ENCODE results near the gene GATA3.

Gene GATA3

DNA sequence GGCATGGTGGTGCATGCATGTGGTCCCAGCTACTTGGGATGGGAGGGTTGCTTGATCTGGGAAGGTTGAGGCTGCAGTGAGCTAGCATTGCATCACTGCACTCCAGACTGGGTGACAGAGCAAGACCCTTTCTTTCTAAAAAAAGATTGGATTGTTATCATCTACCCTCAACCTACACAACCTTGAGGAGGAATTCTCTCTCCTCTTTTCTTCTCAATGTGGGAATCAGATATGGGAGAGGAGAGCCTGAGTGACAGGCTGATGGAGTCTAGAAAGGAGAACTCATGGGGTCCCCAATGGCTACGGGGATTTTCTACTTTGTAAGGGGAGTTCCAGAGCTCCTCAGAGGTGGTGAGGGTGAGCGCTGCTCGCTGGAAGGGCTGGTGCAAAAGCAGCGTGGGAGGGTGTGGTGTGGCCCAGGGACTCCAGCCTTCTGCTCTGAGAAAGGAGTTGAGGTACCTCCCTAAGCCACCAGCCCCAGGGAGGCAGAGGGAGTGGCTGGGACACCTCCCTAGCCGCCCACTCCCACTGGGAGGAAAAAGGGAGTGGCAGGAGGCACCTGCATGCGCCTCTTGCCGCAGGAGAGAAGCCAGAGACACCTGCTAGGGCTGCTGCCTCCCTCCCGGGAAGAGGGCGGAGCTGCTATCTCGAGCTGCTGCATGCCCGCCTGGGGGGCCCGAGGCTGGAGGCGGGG is 48.4 kb downstream of the GATA3 start:
- no peak for DNase-seq (ENCODE audit: low read depth, low spot score)
- TF ChIP-seq, protein P1, sequence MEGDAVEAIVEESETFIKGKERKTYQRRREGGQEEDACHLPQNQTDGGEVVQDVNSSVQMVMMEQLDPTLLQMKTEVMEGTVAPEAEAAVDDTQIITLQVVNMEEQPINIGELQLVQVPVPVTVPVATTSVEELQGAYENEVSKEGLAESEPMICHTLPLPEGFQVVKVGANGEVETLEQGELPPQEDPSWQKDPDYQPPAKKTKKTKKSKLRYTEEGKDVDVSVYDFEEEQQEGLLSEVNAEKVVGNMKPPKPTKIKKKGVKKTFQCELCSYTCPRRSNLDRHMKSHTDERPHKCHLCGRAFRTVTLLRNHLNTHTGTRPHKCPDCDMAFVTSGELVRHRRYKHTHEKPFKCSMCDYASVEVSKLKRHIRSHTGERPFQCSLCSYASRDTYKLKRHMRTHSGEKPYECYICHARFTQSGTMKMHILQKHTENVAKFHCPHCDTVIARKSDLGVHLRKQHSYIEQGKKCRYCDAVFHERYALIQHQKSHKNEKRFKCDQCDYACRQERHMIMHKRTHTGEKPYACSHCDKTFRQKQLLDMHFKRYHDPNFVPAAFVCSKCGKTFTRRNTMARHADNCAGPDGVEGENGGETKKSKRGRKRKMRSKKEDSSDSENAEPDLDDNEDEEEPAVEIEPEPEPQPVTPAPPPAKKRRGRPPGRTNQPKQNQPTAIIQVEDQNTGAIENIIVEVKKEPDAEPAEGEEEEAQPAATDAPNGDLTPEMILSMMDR (IDR thresholded peaks at IDR 0.05; ENCODE audit: low read depth, low read length): no peak
- H3K4me3 ChIP-seq (ENCODE audit: low read depth, low read length): no peak overlapping the region
- in situ Hi-C loops (cut with HindIII; ENCODE audit: low sequenced_read_pairs): no loop called here

DNA sequence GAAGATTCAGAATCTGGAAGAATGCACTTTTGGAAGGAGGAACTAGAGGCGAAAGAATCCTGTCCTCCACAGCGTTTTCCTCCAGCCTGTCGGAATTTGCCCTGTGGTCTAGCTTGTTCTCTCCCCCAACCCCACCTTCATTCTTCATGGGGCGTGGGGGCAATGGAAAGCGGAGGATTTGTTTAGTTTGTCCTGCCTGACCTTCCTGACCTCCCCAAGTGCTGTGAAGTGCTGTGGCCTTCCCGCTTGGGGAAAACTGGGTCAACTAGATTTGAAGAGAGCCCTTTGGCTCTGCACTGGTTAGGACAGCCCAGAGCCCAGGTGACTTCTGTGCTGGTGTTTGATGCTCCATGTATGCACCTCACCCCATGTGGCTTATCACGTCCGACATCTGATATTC is 49.1 kb downstream of the GATA3 start:
- DNase-seq (ENCODE audit: low read depth, low spot score): no peak
- H3K4me3 ChIP-seq (ENCODE audit: low read depth, low read length): no peak overlapping the region
- in situ Hi-C loops (cut with HindIII; ENCODE audit: low sequenced_read_pairs): no loop called here
- TF ChIP-seq, protein P1 (IDR thresholded peaks at IDR 0.05; ENCODE audit: low read depth, low read length): no peak

DNA sequence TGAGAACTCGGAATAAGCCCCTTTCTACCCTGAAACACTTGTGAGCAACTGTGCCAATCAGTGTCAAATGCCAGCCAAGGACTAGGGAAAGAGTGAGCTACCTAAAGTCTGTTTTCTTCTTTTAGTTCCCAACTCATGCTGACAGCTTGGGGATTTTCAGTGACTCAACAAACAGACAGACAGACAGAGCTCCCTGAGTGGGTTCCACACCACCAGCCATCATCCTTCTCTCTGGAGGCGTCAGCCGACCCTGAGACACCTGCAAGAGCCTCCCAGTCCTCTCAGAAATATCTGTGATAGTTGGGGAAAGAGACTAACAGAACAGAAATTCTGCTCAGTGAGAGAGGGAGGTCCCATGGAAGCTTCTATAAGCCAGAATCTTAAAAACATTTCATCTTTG is 49.5 kb downstream of the GATA3 start:
- in situ Hi-C loops (cut with HindIII; ENCODE audit: low sequenced_read_pairs): no loop called here
- no peak for DNase-seq (ENCODE audit: low read depth, low spot score)
- H3K4me3 ChIP-seq (ENCODE audit: low read depth, low read length): no peak overlapping the region
- TF ChIP-seq, protein P1 (IDR thresholded peaks at IDR 0.05; ENCODE audit: low read depth, low read length): no peak

DNA sequence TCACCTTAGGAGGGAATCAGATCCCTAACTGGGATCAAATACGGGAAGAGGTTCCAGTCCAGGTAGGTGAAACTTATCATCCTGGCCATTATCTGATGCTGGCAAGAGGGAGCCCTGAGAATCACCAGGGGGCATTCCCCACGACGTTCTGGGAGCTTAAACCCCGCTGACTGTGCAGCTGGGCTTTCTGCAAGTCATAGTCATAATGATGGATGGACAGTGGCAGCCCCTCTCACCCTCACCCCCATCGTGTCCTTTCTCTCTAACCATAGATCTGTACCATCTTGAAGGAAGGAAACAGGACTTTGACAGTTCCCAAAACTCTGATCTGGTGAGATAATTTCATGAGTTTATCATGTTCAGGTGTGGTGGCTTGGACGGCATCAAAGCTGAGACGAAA is 50.2 kb downstream of the GATA3 start:
- in situ Hi-C loops (cut with HindIII; ENCODE audit: low sequenced_read_pairs): no loop called here
- no peak for DNase-seq (ENCODE audit: low read depth, low spot score)
- H3K4me3 ChIP-seq (ENCODE audit: low read depth, low read length): no peak overlapping the region
- TF ChIP-seq, protein P1 (IDR thresholded peaks at IDR 0.05; ENCODE audit: low read depth, low read length): no peak

DNA sequence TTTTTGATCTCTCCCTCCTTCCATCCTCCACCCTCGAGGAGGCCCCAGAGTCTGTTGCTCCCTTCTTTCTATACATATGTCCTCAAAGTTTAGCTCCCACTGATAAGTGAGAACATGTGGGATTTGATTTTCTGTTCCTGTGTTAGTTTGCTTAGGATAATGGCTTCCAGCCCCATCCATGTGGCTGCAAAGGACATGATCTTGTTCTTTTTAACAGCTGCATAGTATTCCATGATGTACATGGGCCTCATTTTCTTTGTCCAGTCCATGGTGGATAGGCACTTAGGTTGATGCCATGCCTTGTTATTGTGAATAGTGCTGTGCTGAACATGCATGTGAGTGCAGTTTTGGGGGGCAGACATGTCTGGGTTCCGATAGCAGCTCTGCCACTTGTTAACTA is 51.4 kb downstream of the GATA3 start:
- in situ Hi-C loops (cut with HindIII; ENCODE audit: low sequenced_read_pairs): no loop called here
- DNase-seq (ENCODE audit: low read depth, low spot score): no peak
- TF ChIP-seq, protein P1 (IDR thresholded peaks at IDR 0.05; ENCODE audit: low read depth, low read length): no peak
- no peak overlapping the region for H3K4me3 ChIP-seq (ENCODE audit: low read depth, low read length)

DNA sequence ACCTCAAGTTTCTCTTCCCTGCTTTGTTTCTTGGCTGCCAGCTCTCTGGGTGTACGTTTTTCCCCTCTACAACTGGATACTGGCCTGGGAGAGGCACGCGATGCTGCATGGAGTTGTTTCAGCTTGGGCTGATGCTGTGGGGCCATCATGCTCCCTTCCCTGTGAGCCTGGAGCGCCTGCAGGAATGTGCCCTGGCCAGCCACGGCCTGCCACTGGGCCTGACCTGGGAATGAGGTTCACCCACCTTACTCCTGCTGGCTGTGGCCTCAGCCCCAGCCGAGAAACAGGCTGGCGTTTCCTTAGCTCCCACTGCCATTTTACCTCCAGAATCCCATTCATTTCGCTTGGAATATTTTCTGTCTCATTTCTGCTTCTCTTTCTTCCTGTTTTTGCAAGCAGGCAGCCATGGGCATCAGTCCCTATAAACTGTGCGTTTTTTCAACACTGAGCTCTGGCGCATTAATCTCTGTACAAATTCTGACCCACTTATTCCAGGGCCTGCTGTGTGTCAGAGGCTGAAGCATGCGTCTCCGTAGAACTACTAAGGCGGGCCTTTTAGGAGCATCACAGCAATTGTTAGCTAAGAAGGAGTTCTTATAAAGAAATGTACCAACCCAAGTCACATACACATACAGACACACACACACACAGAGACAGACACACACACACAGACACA is 57.9 kb downstream of the GATA3 start:
- H3K4me3 ChIP-seq (ENCODE audit: low read depth, low read length): no peak overlapping the region
- in situ Hi-C loops (cut with HindIII; ENCODE audit: low sequenced_read_pairs): no loop called here
- DNase-seq (ENCODE audit: low read depth, low spot score): no peak
- TF ChIP-seq, protein P1 (IDR thresholded peaks at IDR 0.05; ENCODE audit: low read depth, low read length): no peak

All from astrocyte of the spinal cord (primary cell).